ENCODE measurements around the gene PRKCB. TPM values are rescaled to one million over a fixed set of nuclear protein-coding genes. Genes with fewer than 3 reads are reported as not detected.

The PRKCB gene
- total RNA-seq, 1 experiment from 2014 or later, result not detected

DNA sequence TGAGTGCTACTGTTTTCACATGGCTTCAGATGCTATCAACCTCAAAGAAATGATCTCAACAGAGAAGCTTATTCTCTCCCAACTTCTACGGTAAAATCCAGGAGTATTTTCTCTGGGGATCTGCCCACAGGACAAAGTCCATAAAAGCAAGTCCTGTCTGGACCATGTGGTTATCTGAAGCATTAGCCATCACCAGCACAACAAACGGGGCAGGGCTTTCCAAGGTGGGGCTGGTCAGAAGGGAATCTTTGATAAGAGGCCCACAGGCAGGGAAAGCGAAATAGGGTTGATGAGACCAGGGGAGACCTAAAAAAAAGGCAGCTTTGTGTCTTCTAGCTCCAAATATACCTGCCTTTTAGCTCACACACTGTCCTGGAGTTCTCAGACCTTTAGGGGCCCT, 381.7 kb downstream of the PRKCB start:
- H3K27me3 Mint-ChIP-seq (ENCODE audit: unreplicated experiment), result peaks cover 81% of the 10 kb centered on the region
- H3K9me3 Mint-ChIP-seq (ENCODE audit: low read depth, unreplicated experiment), result peaks cover 2% of the 10 kb centered on the region
- no peak overlapping the region for H3K27ac Mint-ChIP-seq (ENCODE audit: unreplicated experiment)
- intact Hi-C loops (cut with micrococcal nuclease; ENCODE audit: unreplicated experiment), result no loop called here
- no peak for DNase-seq
- CTCF ChIA-PET, result no interaction called here
- no peaks in the 10 kb centered on the region for H3K4me1 Mint-ChIP-seq (ENCODE audit: low read depth, unreplicated experiment)
- BruUV-seq (replicated peaks), result no TSS peak
- no peak for TF ChIP-seq CTCF (IDR thresholded peaks at IDR 0.05; ENCODE audit: unreplicated experiment)
- H3K4me3 Mint-ChIP-seq (ENCODE audit: low read depth, unreplicated experiment), result no peak overlapping the region
- no peaks in the 10 kb centered on the region for H3K36me3 Mint-ChIP-seq (ENCODE audit: insufficient read depth, unreplicated experiment)

DNA sequence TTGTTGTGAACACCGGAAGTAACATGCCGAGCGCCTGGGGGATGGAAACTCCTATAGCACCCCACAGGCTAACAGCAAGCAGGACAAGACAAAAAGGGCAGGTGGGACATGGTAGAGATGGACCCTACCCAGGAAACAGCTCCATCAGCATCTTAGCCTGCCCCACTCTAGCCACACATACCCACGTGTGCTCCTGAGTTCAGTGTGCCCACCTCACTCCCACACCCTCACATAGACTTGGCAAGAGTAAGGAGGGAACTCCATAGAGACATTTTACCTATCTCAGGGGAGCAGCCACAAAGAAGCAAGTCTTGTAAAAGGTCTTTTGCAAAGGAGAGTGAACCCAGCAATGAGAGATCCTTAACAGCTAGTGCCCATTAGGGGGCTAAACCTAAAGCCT, 382.5 kb downstream of the PRKCB start:
- BruUV-seq (replicated peaks), result no TSS peak
- intact Hi-C loops (cut with micrococcal nuclease; ENCODE audit: unreplicated experiment), result no loop called here
- Mint-ChIP-seq H3K27me3 (ENCODE audit: unreplicated experiment) (peaks cover 84% of the 10 kb centered on the region), H3K36me3 (ENCODE audit: insufficient read depth, unreplicated experiment) (no peaks in the 10 kb centered on the region), H3K4me1 (ENCODE audit: low read depth, unreplicated experiment) (no peaks in the 10 kb centered on the region), H3K9me3 (ENCODE audit: low read depth, unreplicated experiment) (peaks cover 2% of the 10 kb centered on the region), H3K27ac (ENCODE audit: unreplicated experiment) (no peak overlapping the region), H3K4me3 (ENCODE audit: low read depth, unreplicated experiment) (no peak overlapping the region)
- DNase-seq, result no peak
- CTCF ChIA-PET, result no interaction called here
- no peak for TF ChIP-seq CTCF (IDR thresholded peaks at IDR 0.05; ENCODE audit: unreplicated experiment)

DNA sequence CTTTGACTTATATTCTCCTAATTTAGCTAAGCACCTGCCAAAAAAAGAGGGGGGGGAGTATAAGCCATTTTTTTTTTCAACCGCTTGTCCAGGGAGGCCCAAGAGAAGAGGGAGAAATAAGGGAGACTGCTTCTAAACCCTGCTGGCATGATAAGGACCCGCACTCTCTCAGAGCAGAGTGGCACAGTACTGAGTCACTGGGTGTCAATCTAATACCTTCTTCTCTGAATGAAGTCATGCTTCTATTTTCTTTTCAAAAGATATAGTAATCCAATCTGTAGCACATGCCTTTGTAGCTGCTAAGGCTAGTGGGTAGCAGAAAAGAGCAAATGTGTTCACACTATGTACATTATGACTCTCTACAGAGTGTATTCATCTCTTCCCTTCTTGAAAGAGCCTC, 385.4 kb downstream of the PRKCB start:
- H3K9me3 Mint-ChIP-seq (ENCODE audit: low read depth, unreplicated experiment), result no peaks in the 10 kb centered on the region
- peaks cover 86% of the 10 kb centered on the region for H3K27me3 Mint-ChIP-seq (ENCODE audit: unreplicated experiment)
- no peak for TF ChIP-seq CTCF (IDR thresholded peaks at IDR 0.05; ENCODE audit: unreplicated experiment)
- no peak overlapping the region for H3K4me3 Mint-ChIP-seq (ENCODE audit: low read depth, unreplicated experiment)
- no peaks in the 10 kb centered on the region for H3K4me1 Mint-ChIP-seq (ENCODE audit: low read depth, unreplicated experiment)
- no peak for DNase-seq
- CTCF ChIA-PET, result interaction anchor here (0.7 kb wide), 1 partner anchor 152 kb away, joined by 3 read pairs; no protein-coding TSS in a partner anchor
- H3K27ac Mint-ChIP-seq (ENCODE audit: unreplicated experiment), result no peak overlapping the region
- intact Hi-C loops (cut with micrococcal nuclease; ENCODE audit: unreplicated experiment), result no loop called here
- no peaks in the 10 kb centered on the region for H3K36me3 Mint-ChIP-seq (ENCODE audit: insufficient read depth, unreplicated experiment)
- BruUV-seq (replicated peaks), result no TSS peak

DNA sequence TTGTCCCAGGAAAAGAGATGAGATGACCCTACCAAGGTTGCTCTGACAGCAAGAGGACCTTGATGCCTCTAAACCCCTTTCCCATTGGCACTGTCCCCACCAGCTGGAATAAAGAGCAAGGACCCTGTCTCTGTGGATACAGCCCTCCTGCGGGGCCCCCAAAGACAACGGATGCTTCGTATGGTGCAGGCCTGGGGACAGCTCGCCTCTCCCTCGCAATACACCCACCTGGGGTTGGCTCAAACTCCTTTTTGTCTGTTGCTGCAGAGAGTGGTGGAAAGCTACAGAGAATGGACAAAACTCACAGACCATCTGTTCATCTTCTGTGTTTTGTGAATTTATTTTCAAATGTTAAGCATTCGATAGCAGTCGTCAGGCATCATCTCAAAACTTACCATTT, 392.7 kb downstream of the PRKCB start:
- H3K4me1 Mint-ChIP-seq (ENCODE audit: low read depth, unreplicated experiment), result no peaks in the 10 kb centered on the region
- CTCF ChIA-PET, result no interaction called here
- BruUV-seq (replicated peaks), result no TSS peak
- H3K27me3 Mint-ChIP-seq (ENCODE audit: unreplicated experiment), result peaks cover 79% of the 10 kb centered on the region
- H3K4me3 Mint-ChIP-seq (ENCODE audit: low read depth, unreplicated experiment), result no peak overlapping the region
- intact Hi-C loops (cut with micrococcal nuclease; ENCODE audit: unreplicated experiment), result no loop called here
- no peaks in the 10 kb centered on the region for H3K9me3 Mint-ChIP-seq (ENCODE audit: low read depth, unreplicated experiment)
- no peaks in the 10 kb centered on the region for H3K36me3 Mint-ChIP-seq (ENCODE audit: insufficient read depth, unreplicated experiment)
- no peak for TF ChIP-seq CTCF (IDR thresholded peaks at IDR 0.05; ENCODE audit: unreplicated experiment)
- H3K27ac Mint-ChIP-seq (ENCODE audit: unreplicated experiment), result no peak overlapping the region
- no peak for DNase-seq
